Epithelial cell of esophagus (primary cell): ENCODE data around the gene GPR4.

Experiments used
- DNase-seq: peaks from one replicate; pipeline ENCODE4 v3.0.0; 2010; ENCODE audit warnings: low read depth
- H3K4me3 ChIP-seq: 2 replicates; pipeline ENCODE4 v1.5.1; 2011; ENCODE audit warnings: mild to moderate bottlenecking, low read length, control low read depth
- CTCF ChIP-seq: IDR thresholded peaks from 2 replicates; pipeline ENCODE4 v1.5.1; 2011; ENCODE audit warnings: low read depth, mild to moderate bottlenecking, low read length, control low read depth, inconsistent platforms; ENCODE audit not compliant: insufficient read depth; ENCODE audit errors: missing control alignments

The GPR4 gene

GRCh38 chr19:45601115-45601514 is 897 bp downstream of the GPR4 start:
- no peak overlapping the region for H3K4me3 ChIP-seq
- DNase-seq = no peak
- no peak for TF ChIP-seq CTCF

GRCh38 chr19:45600340-45600885 is 1.6 kb downstream of the GPR4 start:
- no peak overlapping the region for H3K4me3 ChIP-seq
- no peak for TF ChIP-seq CTCF
- DNase-seq = no peak

- no peak for TF ChIP-seq CTCF
- DNase-seq = no peak
- H3K4me3 ChIP-seq = no peak overlapping the region
Observed at GRCh38 chr19:45599286-45599685, 2.7 kb downstream of the GPR4 start.

GRCh38 chr19:45598267-45599001 is 3.6 kb downstream of the GPR4 start:
- no peak overlapping the region for H3K4me3 ChIP-seq
- no peak for DNase-seq
- TF ChIP-seq CTCF = no peak

GRCh38 chr19:45597425-45598111 is 4.4 kb downstream of the GPR4 start:
- DNase-seq = no peak
- H3K4me3 ChIP-seq = no peak overlapping the region
- no peak for TF ChIP-seq CTCF

- no peak for DNase-seq
- no peak for TF ChIP-seq CTCF
- no peak overlapping the region for H3K4me3 ChIP-seq
Observed at GRCh38 chr19:45595814-45596213, 6.2 kb downstream of the GPR4 start.
